Measurements from ENCODE around the gene SLC25A43.

The SLC25A43 gene

GRCh38 chrX:119406776-119407175 lies 7.6 kb downstream of the SLC25A43 start:
- Histone ChIP-seq H3K4me3 (ENCODE audit: low read length) (no peak overlapping the region), H3K27ac (ENCODE audit: low read length) (no peak overlapping the region), H3K36me3 (ENCODE audit: control insufficient read depth, insufficient read depth, low read length) (no peaks in the 10 kb centered on the region), H3K4me1 (ENCODE audit: control insufficient read depth, insufficient read depth, low read length) (no peaks in the 10 kb centered on the region), H3K9me3 (ENCODE audit: control insufficient read depth, insufficient read depth, low read length) (no peaks in the 10 kb centered on the region), H3K27me3 (ENCODE audit: control insufficient read depth, insufficient read depth, low read length) (no peaks in the 10 kb centered on the region)
- WGBS (ENCODE audit: insufficient coverage, insufficient read length) = no CpG with 5 or more reads among the region's 1 CpG
- no peak for DNase-seq (ENCODE audit: low read depth, low spot score)

DNA sequence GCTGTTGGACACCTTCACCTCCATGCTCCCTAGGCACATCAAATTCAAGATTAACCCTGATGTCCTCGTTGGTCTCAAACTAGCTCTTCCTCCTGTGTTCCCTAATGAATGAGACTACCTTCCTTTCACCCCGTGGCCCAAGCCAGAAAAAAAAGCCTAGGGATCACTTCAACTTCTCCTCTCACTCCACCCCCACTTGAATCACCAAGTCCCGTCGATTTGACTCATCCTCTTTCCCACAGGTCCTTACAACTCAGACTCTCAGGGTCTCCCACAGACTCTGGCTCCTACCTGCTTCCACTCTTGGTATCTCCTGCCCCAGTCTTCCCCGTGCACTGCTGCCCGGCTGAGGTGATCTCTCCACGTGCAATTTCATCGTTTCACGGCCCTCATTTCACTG lies 8.5 kb downstream of the SLC25A43 start:
- DNase-seq (ENCODE audit: low read depth, low spot score) = no peak
- H3K9me3 ChIP-seq (ENCODE audit: control insufficient read depth, insufficient read depth, low read length) = no peaks in the 10 kb centered on the region
- WGBS (ENCODE audit: insufficient coverage, insufficient read length) = no CpG with 5 or more reads among the region's 9 CpGs
- no peak overlapping the region for H3K27ac ChIP-seq (ENCODE audit: low read length)
- no peaks in the 10 kb centered on the region for H3K36me3 ChIP-seq (ENCODE audit: control insufficient read depth, insufficient read depth, low read length)
- H3K4me1 ChIP-seq (ENCODE audit: control insufficient read depth, insufficient read depth, low read length) = no peaks in the 10 kb centered on the region
- H3K4me3 ChIP-seq (ENCODE audit: low read length) = no peak overlapping the region
- H3K27me3 ChIP-seq (ENCODE audit: control insufficient read depth, insufficient read depth, low read length) = no peaks in the 10 kb centered on the region

DNA sequence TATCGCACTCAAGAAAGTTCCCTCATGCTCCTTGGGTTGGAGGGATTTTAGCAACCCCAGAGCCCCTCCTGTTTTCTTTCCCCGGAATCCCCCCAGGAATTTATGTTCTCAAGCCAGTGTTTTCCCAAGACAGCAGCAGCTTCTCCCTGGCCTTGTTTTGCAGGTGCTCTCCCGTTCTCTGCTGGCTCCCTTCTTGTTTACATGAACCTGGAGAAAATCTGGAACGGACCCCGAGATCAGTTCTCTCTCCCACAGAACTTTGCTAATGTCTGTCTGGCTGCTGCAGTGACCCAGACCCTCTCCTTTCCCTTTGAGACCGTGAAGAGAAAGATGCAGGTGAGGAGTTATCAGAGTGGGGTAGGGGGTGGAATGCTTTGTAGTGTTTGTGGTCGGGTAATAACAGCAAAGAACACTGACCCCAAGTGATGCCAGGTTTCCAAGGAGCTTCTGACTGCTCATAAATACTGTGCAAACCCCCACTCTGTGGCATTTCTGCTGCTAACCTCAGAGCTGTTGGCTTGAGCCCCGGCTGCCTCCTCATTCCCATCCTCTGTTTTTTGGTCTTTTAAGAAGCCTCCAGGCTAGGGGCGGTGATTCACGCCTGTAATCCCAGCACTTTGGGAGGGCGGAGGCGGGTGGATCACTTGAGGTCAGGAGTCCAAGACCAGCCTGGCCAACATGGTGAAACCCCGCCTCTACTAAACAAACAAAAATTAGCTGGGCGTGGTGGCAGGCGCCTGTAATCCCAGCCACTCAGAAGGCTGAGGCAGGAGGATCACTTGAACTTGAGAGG lies 11.1 kb downstream of the SLC25A43 start:
- H3K4me3 ChIP-seq (ENCODE audit: low read length) = no peak overlapping the region
- WGBS (ENCODE audit: insufficient coverage, insufficient read length) = no CpG with 5 or more reads among the region's 15 CpGs
- no peaks in the 10 kb centered on the region for H3K36me3 ChIP-seq (ENCODE audit: control insufficient read depth, insufficient read depth, low read length)
- H3K27me3 ChIP-seq (ENCODE audit: control insufficient read depth, insufficient read depth, low read length) = no peaks in the 10 kb centered on the region
- no peak for DNase-seq (ENCODE audit: low read depth, low spot score)
- H3K9me3 ChIP-seq (ENCODE audit: control insufficient read depth, insufficient read depth, low read length) = no peaks in the 10 kb centered on the region
- H3K27ac ChIP-seq (ENCODE audit: low read length) = no peak overlapping the region
- no peaks in the 10 kb centered on the region for H3K4me1 ChIP-seq (ENCODE audit: control insufficient read depth, insufficient read depth, low read length)

GRCh38 chrX:119410854-119411253 lies 11.7 kb downstream of the SLC25A43 start:
- no peaks in the 10 kb centered on the region for H3K4me1 ChIP-seq (ENCODE audit: control insufficient read depth, insufficient read depth, low read length)
- no CpG with 5 or more reads among the region's 3 CpGs for WGBS (ENCODE audit: insufficient coverage, insufficient read length)
- H3K27me3 ChIP-seq (ENCODE audit: control insufficient read depth, insufficient read depth, low read length) = no peaks in the 10 kb centered on the region
- no peaks in the 10 kb centered on the region for H3K36me3 ChIP-seq (ENCODE audit: control insufficient read depth, insufficient read depth, low read length)
- no peaks in the 10 kb centered on the region for H3K9me3 ChIP-seq (ENCODE audit: control insufficient read depth, insufficient read depth, low read length)
- H3K27ac ChIP-seq (ENCODE audit: low read length) = no peak overlapping the region
- no peak for DNase-seq (ENCODE audit: low read depth, low spot score)
- H3K4me3 ChIP-seq (ENCODE audit: low read length) = no peak overlapping the region

DNA sequence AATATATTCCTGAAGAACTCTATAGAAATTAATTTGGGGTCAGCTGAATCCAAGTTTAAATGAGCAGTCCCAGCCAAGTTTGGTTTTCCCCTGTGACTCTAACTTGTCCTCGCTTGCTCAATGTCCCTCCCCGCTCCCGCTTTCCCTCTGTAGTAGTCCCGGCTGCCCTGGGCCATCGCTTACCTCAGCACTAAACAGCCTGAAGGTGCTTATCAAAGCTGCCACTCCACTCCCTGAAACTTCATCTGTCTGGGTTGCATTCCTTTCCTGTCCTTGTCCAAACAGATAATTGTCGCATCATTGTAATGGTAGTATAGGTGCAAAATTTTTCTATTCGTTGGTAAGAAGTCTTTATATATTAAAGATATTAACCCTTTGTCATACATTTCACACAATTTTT lies 12.8 kb downstream of the SLC25A43 start:
- Histone ChIP-seq H3K4me3 (ENCODE audit: low read length) (no peak overlapping the region), H3K4me1 (ENCODE audit: control insufficient read depth, insufficient read depth, low read length) (no peaks in the 10 kb centered on the region), H3K27me3 (ENCODE audit: control insufficient read depth, insufficient read depth, low read length) (no peaks in the 10 kb centered on the region), H3K9me3 (ENCODE audit: control insufficient read depth, insufficient read depth, low read length) (no peaks in the 10 kb centered on the region), H3K36me3 (ENCODE audit: control insufficient read depth, insufficient read depth, low read length) (no peaks in the 10 kb centered on the region), H3K27ac (ENCODE audit: low read length) (no peak overlapping the region)
- no peak for DNase-seq (ENCODE audit: low read depth, low spot score)
- WGBS (ENCODE audit: insufficient coverage, insufficient read length) = no CpG with 5 or more reads among the region's 7 CpGs

DNA sequence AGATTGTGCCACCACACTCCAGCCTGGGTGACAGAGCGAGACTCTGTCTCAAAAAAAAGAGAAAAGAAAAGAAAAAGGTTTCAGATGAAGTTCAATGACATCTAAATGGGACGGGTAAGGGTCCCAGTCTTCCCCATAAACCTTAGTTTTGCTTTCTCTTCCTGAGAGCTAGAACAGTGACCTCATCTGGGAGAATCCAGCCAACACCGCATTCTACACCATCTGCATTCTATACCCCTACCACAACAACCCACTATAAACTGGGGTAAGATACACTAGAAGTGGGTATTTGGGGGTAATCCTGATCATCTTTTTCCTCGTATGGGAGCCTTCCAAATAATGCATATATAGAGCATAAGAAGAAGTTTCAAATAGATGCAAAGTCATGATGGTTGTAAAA lies 18.2 kb downstream of the SLC25A43 start:
- no peaks in the 10 kb centered on the region for H3K4me1 ChIP-seq (ENCODE audit: control insufficient read depth, insufficient read depth, low read length)
- H3K36me3 ChIP-seq (ENCODE audit: control insufficient read depth, insufficient read depth, low read length) = no peaks in the 10 kb centered on the region
- H3K4me3 ChIP-seq (ENCODE audit: low read length) = no peak overlapping the region
- H3K9me3 ChIP-seq (ENCODE audit: control insufficient read depth, insufficient read depth, low read length) = no peaks in the 10 kb centered on the region
- no peaks in the 10 kb centered on the region for H3K27me3 ChIP-seq (ENCODE audit: control insufficient read depth, insufficient read depth, low read length)
- DNase-seq (ENCODE audit: low read depth, low spot score) = no peak
- no CpG with 5 or more reads among the region's 4 CpGs for WGBS (ENCODE audit: insufficient coverage, insufficient read length)
- no peak overlapping the region for H3K27ac ChIP-seq (ENCODE audit: low read length)

DNA sequence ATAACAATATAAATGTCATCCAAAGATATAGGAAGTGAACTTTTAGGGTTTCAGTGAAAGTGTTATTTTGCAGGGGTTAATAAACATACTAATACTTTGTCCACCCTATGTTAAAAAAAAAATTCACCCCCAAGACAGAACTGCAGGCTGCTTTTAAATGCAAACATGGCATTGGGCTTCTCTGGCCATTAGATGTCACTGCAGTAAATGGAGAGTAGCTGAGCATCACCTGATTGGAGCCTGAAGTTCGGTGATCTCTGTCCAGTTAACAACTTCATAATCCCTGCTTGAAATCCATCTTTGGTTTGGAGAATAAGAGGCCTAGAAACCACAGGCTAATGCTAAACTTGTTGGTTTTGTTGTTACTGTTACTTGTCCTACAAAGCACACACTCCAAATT lies 18.7 kb downstream of the SLC25A43 start:
- no peak for DNase-seq (ENCODE audit: low read depth, low spot score)
- H3K9me3 ChIP-seq (ENCODE audit: control insufficient read depth, insufficient read depth, low read length) = no peaks in the 10 kb centered on the region
- no peaks in the 10 kb centered on the region for H3K4me1 ChIP-seq (ENCODE audit: control insufficient read depth, insufficient read depth, low read length)
- H3K4me3 ChIP-seq (ENCODE audit: low read length) = no peak overlapping the region
- H3K27ac ChIP-seq (ENCODE audit: low read length) = no peak overlapping the region
- H3K36me3 ChIP-seq (ENCODE audit: control insufficient read depth, insufficient read depth, low read length) = no peaks in the 10 kb centered on the region
- no CpG with 5 or more reads among the region's 1 CpG for WGBS (ENCODE audit: insufficient coverage, insufficient read length)
- H3K27me3 ChIP-seq (ENCODE audit: control insufficient read depth, insufficient read depth, low read length) = no peaks in the 10 kb centered on the region

DNA sequence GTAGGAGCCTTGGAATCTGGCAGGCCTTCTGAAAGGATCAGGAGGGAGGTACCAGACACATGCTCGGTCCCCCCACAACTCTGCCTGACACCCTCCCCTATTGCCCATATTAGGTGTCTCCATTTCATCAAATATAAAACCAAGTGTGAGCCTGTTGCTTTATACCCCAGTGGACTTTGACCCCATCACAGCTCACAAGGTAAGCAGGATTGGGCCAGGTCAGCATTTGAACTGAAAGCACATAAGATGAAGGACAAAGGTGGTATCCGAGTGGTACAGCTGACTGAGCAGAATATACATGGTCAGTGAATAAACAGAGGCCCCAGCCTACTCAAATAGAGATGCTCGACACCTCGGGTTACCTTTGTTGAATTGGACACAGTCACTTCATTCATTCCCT lies 20.0 kb downstream of the SLC25A43 start:
- Histone ChIP-seq H3K27ac (ENCODE audit: low read length) (no peak overlapping the region), H3K9me3 (ENCODE audit: control insufficient read depth, insufficient read depth, low read length) (no peaks in the 10 kb centered on the region), H3K27me3 (ENCODE audit: control insufficient read depth, insufficient read depth, low read length) (no peaks in the 10 kb centered on the region), H3K4me3 (ENCODE audit: low read length) (no peak overlapping the region), H3K4me1 (ENCODE audit: control insufficient read depth, insufficient read depth, low read length) (no peaks in the 10 kb centered on the region), H3K36me3 (ENCODE audit: control insufficient read depth, insufficient read depth, low read length) (no peaks in the 10 kb centered on the region)
- no CpG with 5 or more reads among the region's 4 CpGs for WGBS (ENCODE audit: insufficient coverage, insufficient read length)
- no peak for DNase-seq (ENCODE audit: low read depth, low spot score)

GRCh38 chrX:119419898-119420297 lies 20.8 kb downstream of the SLC25A43 start:
- Histone ChIP-seq H3K36me3 (ENCODE audit: control insufficient read depth, insufficient read depth, low read length) (no peaks in the 10 kb centered on the region), H3K27me3 (ENCODE audit: control insufficient read depth, insufficient read depth, low read length) (no peaks in the 10 kb centered on the region), H3K9me3 (ENCODE audit: control insufficient read depth, insufficient read depth, low read length) (no peaks in the 10 kb centered on the region), H3K4me1 (ENCODE audit: control insufficient read depth, insufficient read depth, low read length) (no peaks in the 10 kb centered on the region; the same call in 1 of the 2 replicates), H3K4me3 (ENCODE audit: low read length) (no peak overlapping the region), H3K27ac (ENCODE audit: low read length) (no peak overlapping the region)
- no CpG with 5 or more reads among the region's 2 CpGs for WGBS (ENCODE audit: insufficient coverage, insufficient read length)
- no peak for DNase-seq (ENCODE audit: low read depth, low spot score)

GRCh38 chrX:119421016-119421705 lies 22.0 kb downstream of the SLC25A43 start:
- Histone ChIP-seq H3K4me3 (ENCODE audit: low read length) (no peak overlapping the region), H3K36me3 (ENCODE audit: control insufficient read depth, insufficient read depth, low read length) (no peaks in the 10 kb centered on the region), H3K9me3 (ENCODE audit: control insufficient read depth, insufficient read depth, low read length) (no peaks in the 10 kb centered on the region), H3K27me3 (ENCODE audit: control insufficient read depth, insufficient read depth, low read length) (no peaks in the 10 kb centered on the region), H3K27ac (ENCODE audit: low read length) (no peak overlapping the region), H3K4me1 (ENCODE audit: control insufficient read depth, insufficient read depth, low read length) (no peaks in the 10 kb centered on the region; the same call in 1 of the 2 replicates)
- DNase-seq (ENCODE audit: low read depth, low spot score) = no peak
- WGBS (ENCODE audit: insufficient coverage, insufficient read length) = no CpG with 5 or more reads among the region's 7 CpGs

All from iPS DF 6.9 (cell line).